ENCODE measurements around the gene LRRC75A. TPM values are rescaled to one million over a fixed set of nuclear protein-coding genes. Genes with fewer than 3 reads are reported as not detected.

Gene LRRC75A
- total and polyA plus RNA-seq, 2 donors (not counting 1 experiment from before 2014, with no cell fraction given) = 0.64 to 3.1 TPM

DNA sequence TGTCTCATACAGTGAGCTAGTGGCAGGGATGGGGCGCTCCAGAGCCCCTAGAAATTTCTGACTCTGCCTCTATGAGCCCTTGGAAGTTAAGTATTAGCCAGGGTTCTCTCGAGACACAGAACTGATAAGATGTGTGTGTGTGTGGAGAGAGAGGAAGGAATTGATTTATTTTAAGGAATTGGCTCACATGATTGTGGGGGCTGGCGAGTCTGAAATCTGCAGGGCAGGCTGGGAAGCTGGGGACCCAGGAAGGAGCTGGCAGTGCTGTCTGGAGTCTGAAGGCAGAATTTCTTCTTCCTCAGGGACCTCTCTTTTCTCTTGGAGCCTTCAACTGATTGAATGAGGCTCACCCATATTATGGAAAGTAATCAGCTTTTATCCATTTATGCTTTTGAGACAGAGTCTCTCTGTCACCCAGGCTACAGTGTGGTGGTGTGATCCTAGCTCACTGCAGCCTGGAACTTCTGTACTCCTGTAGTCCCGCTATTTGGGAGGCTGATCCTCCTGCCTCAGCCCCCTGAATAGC, 16.8 kb downstream of the LRRC75A start:
- H3K4me2 ChIP-seq (ENCODE audit: extremely low read depth, insufficient read depth, low read length) = no peak overlapping the region
- H3K9ac ChIP-seq (ENCODE audit: insufficient read depth, low read length) = no peak overlapping the region
- H3K9me3 ChIP-seq (ENCODE audit: control insufficient read depth, insufficient read depth, low read depth, low read length) = no peaks in the 10 kb centered on the region
- no peaks in the 10 kb centered on the region for H3K79me2 ChIP-seq (ENCODE audit: control insufficient read depth, insufficient read depth, low read length)
- no peaks in the 10 kb centered on the region for H3K4me1 ChIP-seq (ENCODE audit: control insufficient read depth, extremely low read depth, insufficient read depth, low read length)
- H3K36me3 ChIP-seq (ENCODE audit: control insufficient read depth, insufficient read depth, low read length) = no peaks in the 10 kb centered on the region
- no peak for DNase-seq (ENCODE audit: low read depth in 2 of 2)
- H2AFZ ChIP-seq (ENCODE audit: low read length) = no peak overlapping the region
- H3K4me3 ChIP-seq (replicated peaks in 1 of 4; ENCODE audit: control extremely low read depth in 1 of 4, insufficient read depth in 1 of 4, low read depth in 3 of 4, low read length in 4 of 4) = no peak overlapping the region
- no peaks in the 10 kb centered on the region for H4K20me1 ChIP-seq (ENCODE audit: control insufficient read depth, extremely low read depth, insufficient read depth, low read length)
- TF ChIP-seq, protein P1, sequence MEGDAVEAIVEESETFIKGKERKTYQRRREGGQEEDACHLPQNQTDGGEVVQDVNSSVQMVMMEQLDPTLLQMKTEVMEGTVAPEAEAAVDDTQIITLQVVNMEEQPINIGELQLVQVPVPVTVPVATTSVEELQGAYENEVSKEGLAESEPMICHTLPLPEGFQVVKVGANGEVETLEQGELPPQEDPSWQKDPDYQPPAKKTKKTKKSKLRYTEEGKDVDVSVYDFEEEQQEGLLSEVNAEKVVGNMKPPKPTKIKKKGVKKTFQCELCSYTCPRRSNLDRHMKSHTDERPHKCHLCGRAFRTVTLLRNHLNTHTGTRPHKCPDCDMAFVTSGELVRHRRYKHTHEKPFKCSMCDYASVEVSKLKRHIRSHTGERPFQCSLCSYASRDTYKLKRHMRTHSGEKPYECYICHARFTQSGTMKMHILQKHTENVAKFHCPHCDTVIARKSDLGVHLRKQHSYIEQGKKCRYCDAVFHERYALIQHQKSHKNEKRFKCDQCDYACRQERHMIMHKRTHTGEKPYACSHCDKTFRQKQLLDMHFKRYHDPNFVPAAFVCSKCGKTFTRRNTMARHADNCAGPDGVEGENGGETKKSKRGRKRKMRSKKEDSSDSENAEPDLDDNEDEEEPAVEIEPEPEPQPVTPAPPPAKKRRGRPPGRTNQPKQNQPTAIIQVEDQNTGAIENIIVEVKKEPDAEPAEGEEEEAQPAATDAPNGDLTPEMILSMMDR (conservative IDR thresholded peaks at IDR 0.05 in 1 of 2, IDR thresholded peaks at IDR 0.05 in 1 of 2; ENCODE audit: low read depth in 1 of 2, low read length in 2 of 2) = no peak
- no peak for TF ChIP-seq EZH2 (IDR thresholded peaks at IDR 0.05; ENCODE audit: low read length, missing control alignments)
- H3K27ac ChIP-seq (ENCODE audit: insufficient read depth, low read length) = no peak overlapping the region
- no peaks in the 10 kb centered on the region for H3K27me3 ChIP-seq (ENCODE audit: control insufficient read depth, insufficient read depth, low read length)

DNA sequence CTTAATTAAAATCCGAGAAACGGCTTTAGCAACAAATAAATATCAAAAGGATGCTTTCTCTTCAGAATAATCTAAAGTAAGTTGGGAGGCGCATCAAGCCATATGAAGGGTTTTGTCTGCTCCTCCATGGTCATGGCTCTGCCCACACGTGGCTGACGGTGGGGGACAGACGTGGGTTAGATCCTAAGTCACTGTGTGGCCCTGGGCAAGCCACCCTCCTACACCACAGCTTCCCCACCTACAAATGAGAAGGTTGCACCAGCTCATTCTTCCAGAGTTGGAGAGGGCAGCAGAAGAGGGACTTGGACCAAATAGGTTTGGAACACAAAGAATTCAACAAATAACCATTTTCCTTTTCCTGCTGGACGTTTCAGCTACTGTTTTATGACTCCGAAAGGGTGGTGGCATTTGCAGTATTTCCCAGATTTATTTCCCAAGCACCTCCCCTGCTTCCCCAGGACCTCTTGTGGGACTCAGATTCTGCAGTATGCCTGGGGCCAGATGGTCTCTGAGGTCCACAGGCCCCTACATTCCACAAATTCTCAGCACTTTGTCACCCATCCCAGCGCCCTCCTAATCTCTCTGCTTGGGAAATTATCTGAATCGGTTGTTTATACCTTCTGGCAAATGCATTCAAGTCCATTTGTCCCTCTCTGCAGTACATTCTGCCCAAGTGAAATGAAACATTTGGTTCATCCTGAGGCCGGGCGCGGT, 17.8 kb downstream of the LRRC75A start:
- no peaks in the 10 kb centered on the region for H3K79me2 ChIP-seq (ENCODE audit: control insufficient read depth, insufficient read depth, low read length)
- no peaks in the 10 kb centered on the region for H3K36me3 ChIP-seq (ENCODE audit: control insufficient read depth, insufficient read depth, low read length)
- peak in 1 of 2 donors; percentile 32 for DNase-seq (ENCODE audit: low read depth in 2 of 2)
- TF ChIP-seq EZH2 (IDR thresholded peaks at IDR 0.05; ENCODE audit: low read length, missing control alignments) = no peak
- TF ChIP-seq, protein P1 (conservative IDR thresholded peaks at IDR 0.05 in 1 of 2, IDR thresholded peaks at IDR 0.05 in 1 of 2; ENCODE audit: low read depth in 1 of 2, low read length in 2 of 2) = no peak
- H3K9me3 ChIP-seq (ENCODE audit: control insufficient read depth, insufficient read depth, low read depth, low read length) = no peaks in the 10 kb centered on the region
- H3K4me2 ChIP-seq (ENCODE audit: extremely low read depth, insufficient read depth, low read length) = no peak overlapping the region
- H4K20me1 ChIP-seq (ENCODE audit: control insufficient read depth, extremely low read depth, insufficient read depth, low read length) = no peaks in the 10 kb centered on the region
- no peak overlapping the region for H3K4me3 ChIP-seq (replicated peaks in 1 of 4; ENCODE audit: control extremely low read depth in 1 of 4, insufficient read depth in 1 of 4, low read depth in 3 of 4, low read length in 4 of 4)
- no peak overlapping the region for H2AFZ ChIP-seq (ENCODE audit: low read length)
- H3K4me1 ChIP-seq (ENCODE audit: control insufficient read depth, extremely low read depth, insufficient read depth, low read length) = no peaks in the 10 kb centered on the region
- H3K27ac ChIP-seq (ENCODE audit: insufficient read depth, low read length) = no peak overlapping the region
- no peak overlapping the region for H3K9ac ChIP-seq (ENCODE audit: insufficient read depth, low read length)
- H3K27me3 ChIP-seq (ENCODE audit: control insufficient read depth, insufficient read depth, low read length) = no peaks in the 10 kb centered on the region

DNA sequence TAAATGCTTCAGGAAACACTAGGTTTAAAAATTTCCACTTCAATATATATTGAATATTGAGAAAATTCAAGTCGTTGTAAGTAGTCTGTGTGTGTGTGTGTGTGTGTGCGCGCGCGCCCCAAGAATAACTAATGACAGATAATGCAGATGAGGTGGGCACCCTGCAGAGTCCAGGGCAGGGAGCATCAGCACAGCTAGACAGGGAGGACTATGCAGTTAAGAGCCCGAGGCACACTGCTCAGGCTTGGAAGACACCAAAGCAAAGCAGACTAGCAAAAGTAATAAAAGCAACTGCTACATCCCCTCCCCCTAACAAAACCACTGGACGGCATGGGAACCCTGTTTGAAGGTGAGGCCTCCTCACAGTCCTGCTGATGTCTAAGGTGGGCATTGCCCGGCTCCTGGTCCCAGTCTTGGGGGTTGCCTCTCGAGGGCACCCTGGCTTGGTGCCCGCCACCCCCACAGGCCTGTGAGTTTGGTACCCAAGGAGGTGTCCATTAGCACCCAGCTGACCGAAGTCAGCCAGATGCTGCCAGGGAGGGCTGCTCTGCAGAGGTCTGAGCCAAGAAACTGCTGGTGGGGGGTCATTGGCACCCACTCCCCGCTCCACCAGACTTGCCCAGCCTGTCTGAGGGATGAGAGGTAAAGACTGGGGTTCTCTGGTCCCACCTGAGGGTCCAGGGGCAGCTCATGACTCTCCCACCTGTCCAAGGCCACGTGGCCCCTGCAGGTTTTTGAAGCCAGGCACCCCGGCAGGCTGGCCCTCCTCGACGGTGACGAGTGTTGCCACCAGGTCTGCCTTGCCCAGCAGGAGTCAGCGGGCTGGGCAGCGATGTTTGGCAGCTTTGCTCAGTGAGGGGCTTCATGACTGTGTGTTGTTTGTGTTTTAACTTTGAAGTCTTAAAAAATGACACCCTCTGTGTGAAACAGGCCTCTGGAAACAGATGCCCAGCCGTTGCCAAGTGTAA, 18.7 kb downstream of the LRRC75A start:
- Histone ChIP-seq H3K79me2 (ENCODE audit: control insufficient read depth, insufficient read depth, low read length) (no peaks in the 10 kb centered on the region), H3K4me1 (ENCODE audit: control insufficient read depth, extremely low read depth, insufficient read depth, low read length) (no peaks in the 10 kb centered on the region), H3K4me3 (replicated peaks in 1 of 4; ENCODE audit: control extremely low read depth in 1 of 4, insufficient read depth in 1 of 4, low read depth in 3 of 4, low read length in 4 of 4) (no peak overlapping the region), H4K20me1 (ENCODE audit: control insufficient read depth, extremely low read depth, insufficient read depth, low read length) (no peaks in the 10 kb centered on the region), H3K9me3 (ENCODE audit: control insufficient read depth, insufficient read depth, low read depth, low read length) (no peaks in the 10 kb centered on the region), H3K4me2 (ENCODE audit: extremely low read depth, insufficient read depth, low read length) (no peak overlapping the region), H3K36me3 (ENCODE audit: control insufficient read depth, insufficient read depth, low read length) (no peaks in the 10 kb centered on the region), H3K27ac (ENCODE audit: insufficient read depth, low read length) (no peak overlapping the region), H2AFZ (ENCODE audit: low read length) (no peak overlapping the region), H3K9ac (ENCODE audit: insufficient read depth, low read length) (no peak overlapping the region), H3K27me3 (ENCODE audit: control insufficient read depth, insufficient read depth, low read length) (no peaks in the 10 kb centered on the region)
- TF ChIP-seq, protein P1 (conservative IDR thresholded peaks at IDR 0.05 in 1 of 2, IDR thresholded peaks at IDR 0.05 in 1 of 2; ENCODE audit: low read depth in 1 of 2, low read length in 2 of 2) = no peak
- TF ChIP-seq EZH2 (IDR thresholded peaks at IDR 0.05; ENCODE audit: low read length, missing control alignments) = no peak
- DNase-seq (ENCODE audit: low read depth in 2 of 2) = no peak
